OCI-M2 (cell line): ENCODE measurements around the gene NDUFAF2.
"Not testable (repeated sequence)": the region's sequence is repeated elsewhere in the genome, so short reads cannot be mapped to it uniquely, and the experiment has no call there.

Source experiments
- DNase-seq: peaks from one replicate; lab custom pipeline; 2025; ENCODE audit not compliant: unreplicated experiment; lab: John Stamatoyannopoulos, UW

The NDUFAF2 gene

GRCh38 chr5:60992871-60993270 lies 47.9 kb downstream of the NDUFAF2 start:
- DNase-seq, result no peak

DNA sequence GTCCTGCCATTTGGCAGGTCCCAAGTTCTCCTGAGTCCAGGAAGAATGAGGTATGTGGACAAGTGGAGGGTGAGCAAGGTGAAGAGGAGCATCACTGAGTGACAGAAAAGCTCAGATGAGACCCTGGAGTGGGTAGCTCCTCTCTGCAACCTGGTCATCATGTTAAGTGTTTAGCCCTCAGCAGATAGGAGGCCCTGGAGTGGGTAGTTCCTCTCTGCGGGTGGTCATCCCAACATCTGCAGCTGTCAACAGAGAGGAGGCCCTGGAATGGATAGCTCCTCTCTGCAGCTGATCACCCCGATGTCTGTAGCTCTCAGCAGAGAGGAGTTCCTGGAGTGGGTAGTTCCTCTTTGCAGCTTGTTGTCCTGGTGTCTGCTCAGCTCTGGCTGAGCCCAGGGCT lies 48.4 kb downstream of the NDUFAF2 start:
- DNase-seq, result no peak

DNA sequence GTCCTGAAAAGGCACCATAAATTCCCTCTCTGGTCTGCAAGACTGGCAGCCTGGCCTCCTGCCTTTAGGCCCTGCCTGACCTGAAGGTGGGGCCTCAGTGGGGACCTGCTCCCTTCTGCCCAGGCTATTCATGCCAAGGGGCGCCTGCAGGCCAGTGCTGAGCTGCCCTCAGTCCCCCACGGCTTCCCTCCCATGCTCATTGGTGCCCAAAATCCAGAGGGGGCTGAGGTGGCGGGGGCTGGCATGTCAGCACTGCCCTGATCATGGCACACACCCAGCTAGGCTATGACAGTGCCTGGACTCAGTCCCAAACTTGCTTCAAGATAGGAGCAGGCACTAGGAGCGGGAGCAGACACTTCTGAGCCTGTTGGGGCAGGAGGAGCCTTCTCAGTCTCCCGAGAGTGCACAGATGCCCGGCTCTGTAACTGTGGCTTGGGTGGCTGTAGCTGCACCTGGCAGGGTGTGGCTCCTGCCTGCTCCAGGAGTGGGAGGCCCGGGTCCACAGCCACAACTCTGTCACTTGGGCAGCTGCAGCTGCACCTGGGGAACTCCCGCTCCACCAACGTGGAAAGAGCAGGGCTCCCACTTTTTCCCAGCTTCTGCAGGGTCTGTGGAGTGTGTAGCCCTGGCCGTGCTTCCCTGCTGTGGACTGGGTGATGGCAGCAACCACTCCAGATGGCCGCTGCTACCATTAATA lies 49.0 kb downstream of the NDUFAF2 start:
- no peak for DNase-seq

DNA sequence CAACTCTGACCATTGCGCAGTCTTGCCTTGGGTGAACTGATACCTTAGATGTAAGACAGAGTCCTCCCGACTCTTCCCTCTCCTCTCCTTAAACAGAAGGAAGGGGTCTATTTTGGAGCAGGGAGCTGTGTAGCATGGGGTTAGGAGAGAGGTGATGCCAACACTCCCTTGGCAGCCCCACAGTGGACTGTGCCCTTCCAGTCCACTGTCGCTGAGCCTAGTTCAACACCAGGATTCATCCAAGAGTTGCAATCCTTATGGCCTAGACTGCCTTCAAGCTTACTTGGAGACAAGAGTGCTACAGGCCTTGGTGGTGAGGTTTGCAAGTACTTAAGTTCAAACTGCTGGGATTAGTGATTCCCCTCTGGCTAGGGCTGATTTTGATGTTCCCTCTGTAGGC lies 51.4 kb downstream of the NDUFAF2 start:
- DNase-seq, result no peak

DNA sequence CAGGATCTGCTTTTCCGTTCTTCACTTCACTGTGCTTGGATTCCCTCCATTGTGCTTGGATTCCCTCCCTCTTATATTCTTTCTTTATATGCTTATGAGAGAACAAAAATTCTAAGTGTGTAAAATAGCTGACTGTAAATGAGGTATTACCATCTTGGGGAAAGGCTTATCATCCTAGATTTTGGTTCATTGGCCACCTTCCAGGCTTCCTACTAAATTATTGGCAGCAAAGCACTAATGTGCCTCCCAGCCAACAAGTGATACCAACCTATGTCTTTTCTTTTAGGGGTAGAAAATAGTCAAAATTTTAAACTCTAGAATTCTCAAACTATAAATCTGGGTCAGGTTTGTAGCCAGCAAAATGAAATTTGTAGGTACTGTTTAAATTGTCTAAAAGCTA lies 52.7 kb downstream of the NDUFAF2 start:
- no peak for DNase-seq

DNA sequence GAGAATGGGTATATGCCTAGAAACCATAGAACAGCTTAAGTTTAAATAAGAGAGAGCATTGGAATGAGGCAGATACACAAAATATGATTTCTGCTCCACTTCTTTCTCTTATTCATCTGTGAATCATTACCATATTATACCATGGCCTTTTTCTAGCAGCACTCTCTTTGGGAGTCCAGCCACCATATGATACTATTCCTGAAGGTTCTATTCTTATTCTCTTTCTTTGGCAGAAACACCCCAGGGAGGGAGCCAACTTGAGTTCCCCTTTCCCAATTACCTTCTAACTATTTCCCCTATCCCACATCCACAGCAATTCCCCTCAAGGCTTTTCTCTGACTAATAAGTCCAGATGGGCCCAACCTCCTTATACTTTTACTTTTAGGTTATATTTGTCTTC lies 55.9 kb downstream of the NDUFAF2 start:
- no peak for DNase-seq

DNA sequence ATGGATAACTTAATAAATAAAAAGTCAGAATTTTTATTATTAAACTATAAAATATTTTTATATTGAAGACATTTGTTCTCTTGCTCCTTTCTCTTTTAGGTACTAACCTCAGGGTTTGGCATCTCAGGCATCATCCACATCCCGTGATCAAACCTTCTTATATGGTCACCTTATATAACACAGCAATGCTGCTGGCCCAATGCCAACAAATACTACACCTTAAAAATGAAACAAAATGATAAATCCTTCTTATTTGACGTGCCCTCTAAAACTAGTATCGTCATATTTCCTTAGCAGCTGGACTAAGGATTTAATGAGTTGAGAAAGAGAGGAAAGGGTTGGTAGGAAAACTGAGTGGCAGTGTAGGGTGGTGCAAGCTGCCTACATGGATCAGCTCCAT lies 56.6 kb downstream of the NDUFAF2 start:
- DNase-seq, result no peak

GRCh38 chr5:61002611-61003355 lies 57.8 kb downstream of the NDUFAF2 start:
- DNase-seq, result no peak

GRCh38 chr5:61004448-61004847 lies 59.4 kb downstream of the NDUFAF2 start:
- no peak for DNase-seq

- no peak for DNase-seq
Observed at GRCh38 chr5:61009907-61010306, 64.9 kb downstream of the NDUFAF2 start.

- DNase-seq, result no peak
Observed at GRCh38 chr5:61010467-61011454, 65.8 kb downstream of the NDUFAF2 start.

- DNase-seq, result no peak
Observed at GRCh38 chr5:61018062-61018461, 73.1 kb downstream of the NDUFAF2 start.

GRCh38 chr5:61019642-61020041 lies 74.6 kb downstream of the NDUFAF2 start:
- no peak for DNase-seq

DNA sequence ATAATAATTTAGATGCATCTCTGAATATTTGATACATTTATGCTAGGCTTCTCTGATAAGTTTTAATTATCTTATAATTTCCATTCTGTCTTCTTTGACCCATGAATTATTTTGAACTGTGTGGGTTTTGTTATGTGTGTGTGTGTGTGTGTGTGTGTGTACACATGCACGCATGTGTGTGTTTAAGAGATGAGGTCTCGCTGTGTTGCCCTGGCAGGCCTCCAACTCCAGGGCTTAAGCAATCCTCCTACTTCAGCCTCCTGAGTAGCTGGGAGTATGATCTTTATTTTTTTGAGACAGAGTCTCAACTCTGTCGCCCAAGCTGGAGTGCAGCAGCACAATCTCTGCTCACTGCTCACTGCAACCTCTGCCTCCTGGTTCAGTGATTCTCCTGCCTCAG lies 75.4 kb downstream of the NDUFAF2 start:
- DNase-seq, result no peak

- DNase-seq, result no peak
Observed at GRCh38 chr5:61023131-61023530, 78.1 kb downstream of the NDUFAF2 start.

- DNase-seq, result no peak
Observed at GRCh38 chr5:61026004-61026403, 81.0 kb downstream of the NDUFAF2 start.

GRCh38 chr5:61028382-61028781 lies 83.4 kb downstream of the NDUFAF2 start:
- DNase-seq, result no peak

DNA sequence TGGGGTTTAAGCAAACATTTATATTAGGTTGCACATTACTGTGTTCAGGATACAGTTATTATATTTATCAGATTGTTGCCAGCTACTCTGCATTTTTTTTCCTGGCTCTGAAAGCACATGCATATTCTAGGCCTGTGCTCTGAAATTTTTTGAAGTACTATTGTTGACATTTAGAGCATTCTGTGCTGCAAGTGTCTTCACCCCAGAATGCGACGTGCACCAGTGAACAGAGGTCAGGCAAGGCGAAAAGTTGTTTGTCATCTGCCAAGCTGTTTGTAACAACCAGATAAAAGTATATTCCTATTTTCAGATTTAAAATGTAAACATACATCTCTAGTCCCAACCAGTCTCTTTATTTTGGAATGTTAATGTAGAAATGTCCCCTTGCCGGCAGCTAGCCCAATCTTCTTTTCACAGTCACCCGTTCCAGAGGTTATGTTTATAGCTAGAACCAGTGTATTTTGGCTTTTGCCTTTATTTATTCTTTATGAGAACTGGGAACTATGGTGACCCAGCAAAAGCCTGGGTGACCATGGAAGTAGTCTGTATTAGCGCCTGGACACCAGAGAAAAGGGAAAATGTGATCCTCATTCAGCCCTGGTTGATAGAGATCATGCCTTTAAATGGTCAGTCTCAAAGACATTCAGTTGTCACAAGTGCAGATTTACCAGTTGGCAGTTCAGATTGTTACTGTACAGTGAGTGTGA lies 84.6 kb downstream of the NDUFAF2 start:
- no peak for DNase-seq

DNA sequence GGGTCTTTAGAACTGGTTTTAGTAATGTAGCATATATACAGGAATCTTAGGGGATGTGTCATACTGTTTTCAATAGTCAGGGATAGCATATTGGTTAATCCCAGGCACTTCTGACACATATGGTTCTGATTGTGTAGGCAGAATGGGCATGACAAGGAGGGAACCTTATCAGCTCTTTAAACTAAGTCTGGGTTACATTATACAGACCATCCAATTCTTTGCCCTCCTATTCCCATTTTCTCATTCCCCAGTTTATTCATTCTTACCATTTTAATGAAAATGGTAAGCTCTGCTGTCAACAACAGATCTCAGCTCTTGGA lies 85.1 kb downstream of the NDUFAF2 start:
- DNase-seq, result no peak

DNA sequence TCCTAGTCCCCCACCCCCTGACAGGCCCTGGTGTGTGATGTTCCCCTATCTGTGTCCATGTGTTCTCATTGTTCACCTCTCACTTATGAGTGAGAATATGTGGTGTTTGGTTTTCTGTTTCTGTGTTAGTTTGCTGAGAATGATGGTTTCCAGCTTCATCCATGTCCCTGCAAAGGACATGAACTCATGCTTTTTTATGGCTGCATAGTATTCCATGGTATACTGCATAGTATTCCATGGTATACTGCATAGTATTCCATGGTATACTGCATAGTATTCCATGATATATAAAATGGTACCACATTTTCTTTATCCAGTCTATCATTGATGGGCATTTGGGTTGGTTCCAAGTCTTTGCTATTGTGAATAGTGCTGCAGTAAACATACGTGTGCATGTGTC lies 86.3 kb downstream of the NDUFAF2 start:
- not testable (repeated sequence) for DNase-seq

GRCh38 chr5:61044545-61044944 lies 99.5 kb downstream of the NDUFAF2 start:
- no peak for DNase-seq
